K562 (cell line): ENCODE data around the gene ADD3. TPM values are rescaled to one million over a fixed set of nuclear protein-coding genes. Genes with fewer than 3 reads are reported as not detected.

Source experiments
- CBX5 ChIP-seq: IDR thresholded peaks from 2 replicates; pipeline ENCODE4 v1.6.1; 2014; ENCODE audit warnings: low read depth, borderline replicate concordance
- POLR2B ChIP-seq: fragments of 450-650 bp; IDR thresholded peaks from 2 replicates; pipeline ENCODE4 v1.6.1; 2018; ENCODE audit warnings: low read depth; ENCODE audit not compliant: partially characterized antibody
- ZNF3 ChIP-seq: fragments of 250-450 bp; sonication (Bioruptor Pico); IDR thresholded peaks from 2 replicates; pipeline ENCODE4 v1.5.0; 2021; ENCODE audit warnings: mild to moderate bottlenecking, moderate library complexity
- polyA plus RNA-seq, 8 experiments: library from polyadenylated mRNA; depleted of rRNA in 4 of 8; stranded (reverse) in 5 of 8; unstranded in 3 of 8; fragments of >200 nt; fragmentation: Nextera tagmentation in 2 of 8; fragmentation: Illumina TruSeq in 1 of 8; extraction: Ambion mirVana in 2 of 8; extraction: Trizol in 1 of 8; gene quantifications; 2 replicates each; pipeline versions ENCODE4 v1.2.1 to v1.2.3, GENCODE V29; 2011 to 2014; ENCODE audit warnings: inconsistent platforms in 1 of 8, missing spikeins in 1 of 8
- total RNA-seq, 7 experiments: library from RNA; depleted of rRNA in 6 of 7; stranded (reverse); fragments of >200 nt in 6 of 7; fragmentation: Illumina TruSeq in 2 of 7; extraction: Trizol in 2 of 7; gene quantifications; 2 replicates each; pipeline versions ENCODE4 v1.2.1 to v1.2.3, GENCODE V29; 2011 to 2021; ENCODE audit warnings: low replicate concordance in 1 of 7
- TF ChIP-seq, protein P1 (sequence below): sonication (generic); formaldehyde crosslinking; IDR thresholded peaks from 2 replicates; pipeline ENCODE4 v1.8.1; 2023; ENCODE audit warnings: missing genetic modification reagents, mild to moderate bottlenecking, borderline replicate concordance
- TF ChIP-seq, protein P2 (sequence below), 3 experiments: IDR thresholded peaks in 2 of 3; conservative IDR thresholded peaks in 1 of 3; 2 replicates each; pipeline ENCODE4 v1.5.1; 2011 to 2012; ENCODE audit warnings: low read length in 3 of 3, mild to moderate bottlenecking in 3 of 3, control low read depth in 2 of 3, improper control_type of control experiment in 1 of 3, inconsistent platforms in 1 of 3, low read depth in 1 of 3, mixed read lengths in 1 of 3, moderate library complexity in 1 of 3; ENCODE audit not compliant: insufficient read depth in 2 of 3

The ADD3 gene
- total and polyA plus RNA-seq, 9 of the 15 experiments (the other 6 are each of a cell fraction or from before 2014, with no cell fraction given) = 13.2 to 125 (median 31.7) TPM

DNA sequence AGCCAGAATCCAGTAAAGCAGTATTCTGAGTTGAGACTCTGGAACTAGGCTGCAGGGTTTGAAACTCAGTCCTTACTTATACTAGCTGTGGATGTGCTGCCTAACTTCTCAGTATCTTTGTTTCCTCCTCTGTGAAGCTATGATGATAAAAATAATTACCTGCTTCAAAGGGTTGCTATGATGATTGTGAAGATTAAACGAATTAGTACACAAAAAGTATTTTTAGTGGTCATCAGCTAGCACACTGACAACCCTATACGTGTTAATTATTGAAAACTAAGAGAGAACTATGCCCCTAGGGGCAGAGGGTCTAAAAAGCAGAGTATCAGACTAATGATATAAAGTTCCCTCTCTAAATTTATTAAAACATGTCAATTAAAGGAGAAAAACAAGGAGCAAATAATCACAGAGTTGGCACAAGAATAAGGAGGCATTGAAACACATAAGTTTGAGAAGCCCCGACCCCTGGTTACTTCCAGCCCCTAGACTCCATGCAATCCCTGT lies 34.4 kb upstream of the ADD3 start (continued):
- TF ChIP-seq, protein P1, sequence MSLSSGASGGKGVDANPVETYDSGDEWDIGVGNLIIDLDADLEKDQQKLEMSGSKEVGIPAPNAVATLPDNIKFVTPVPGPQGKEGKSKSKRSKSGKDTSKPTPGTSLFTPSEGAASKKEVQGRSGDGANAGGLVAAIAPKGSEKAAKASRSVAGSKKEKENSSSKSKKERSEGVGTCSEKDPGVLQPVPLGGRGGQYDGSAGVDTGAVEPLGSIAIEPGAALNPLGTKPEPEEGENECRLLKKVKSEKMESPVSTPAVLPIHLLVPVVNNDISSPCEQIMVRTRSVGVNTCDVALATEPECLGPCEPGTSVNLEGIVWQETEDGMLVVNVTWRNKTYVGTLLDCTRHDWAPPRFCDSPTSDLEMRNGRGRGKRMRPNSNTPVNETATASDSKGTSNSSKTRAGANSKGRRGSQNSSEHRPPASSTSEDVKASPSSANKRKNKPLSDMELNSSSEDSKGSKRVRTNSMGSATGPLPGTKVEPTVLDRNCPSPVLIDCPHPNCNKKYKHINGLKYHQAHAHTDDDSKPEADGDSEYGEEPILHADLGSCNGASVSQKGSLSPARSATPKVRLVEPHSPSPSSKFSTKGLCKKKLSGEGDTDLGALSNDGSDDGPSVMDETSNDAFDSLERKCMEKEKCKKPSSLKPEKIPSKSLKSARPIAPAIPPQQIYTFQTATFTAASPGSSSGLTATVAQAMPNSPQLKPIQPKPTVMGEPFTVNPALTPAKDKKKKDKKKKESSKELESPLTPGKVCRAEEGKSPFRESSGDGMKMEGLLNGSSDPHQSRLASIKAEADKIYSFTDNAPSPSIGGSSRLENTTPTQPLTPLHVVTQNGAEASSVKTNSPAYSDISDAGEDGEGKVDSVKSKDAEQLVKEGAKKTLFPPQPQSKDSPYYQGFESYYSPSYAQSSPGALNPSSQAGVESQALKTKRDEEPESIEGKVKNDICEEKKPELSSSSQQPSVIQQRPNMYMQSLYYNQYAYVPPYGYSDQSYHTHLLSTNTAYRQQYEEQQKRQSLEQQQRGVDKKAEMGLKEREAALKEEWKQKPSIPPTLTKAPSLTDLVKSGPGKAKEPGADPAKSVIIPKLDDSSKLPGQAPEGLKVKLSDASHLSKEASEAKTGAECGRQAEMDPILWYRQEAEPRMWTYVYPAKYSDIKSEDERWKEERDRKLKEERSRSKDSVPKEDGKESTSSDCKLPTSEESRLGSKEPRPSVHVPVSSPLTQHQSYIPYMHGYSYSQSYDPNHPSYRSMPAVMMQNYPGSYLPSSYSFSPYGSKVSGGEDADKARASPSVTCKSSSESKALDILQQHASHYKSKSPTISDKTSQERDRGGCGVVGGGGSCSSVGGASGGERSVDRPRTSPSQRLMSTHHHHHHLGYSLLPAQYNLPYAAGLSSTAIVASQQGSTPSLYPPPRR (CRISPR knock-in tag) = no peak
- TF ChIP-seq ZNF3 = no peak
- no peak for TF ChIP-seq POLR2B
- no peak for TF ChIP-seq CBX5
- TF ChIP-seq, protein P2, sequence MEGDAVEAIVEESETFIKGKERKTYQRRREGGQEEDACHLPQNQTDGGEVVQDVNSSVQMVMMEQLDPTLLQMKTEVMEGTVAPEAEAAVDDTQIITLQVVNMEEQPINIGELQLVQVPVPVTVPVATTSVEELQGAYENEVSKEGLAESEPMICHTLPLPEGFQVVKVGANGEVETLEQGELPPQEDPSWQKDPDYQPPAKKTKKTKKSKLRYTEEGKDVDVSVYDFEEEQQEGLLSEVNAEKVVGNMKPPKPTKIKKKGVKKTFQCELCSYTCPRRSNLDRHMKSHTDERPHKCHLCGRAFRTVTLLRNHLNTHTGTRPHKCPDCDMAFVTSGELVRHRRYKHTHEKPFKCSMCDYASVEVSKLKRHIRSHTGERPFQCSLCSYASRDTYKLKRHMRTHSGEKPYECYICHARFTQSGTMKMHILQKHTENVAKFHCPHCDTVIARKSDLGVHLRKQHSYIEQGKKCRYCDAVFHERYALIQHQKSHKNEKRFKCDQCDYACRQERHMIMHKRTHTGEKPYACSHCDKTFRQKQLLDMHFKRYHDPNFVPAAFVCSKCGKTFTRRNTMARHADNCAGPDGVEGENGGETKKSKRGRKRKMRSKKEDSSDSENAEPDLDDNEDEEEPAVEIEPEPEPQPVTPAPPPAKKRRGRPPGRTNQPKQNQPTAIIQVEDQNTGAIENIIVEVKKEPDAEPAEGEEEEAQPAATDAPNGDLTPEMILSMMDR (IDR thresholded peaks at IDR 0.05 in 2 of 3, conservative IDR thresholded peaks at IDR 0.05 in 1 of 3; ENCODE audit: insufficient read depth in 2 of 3, low read depth in 1 of 3, low read length in 3 of 3) = no peak
- TF ChIP-seq, all 486 proteins: peak for 0
